WI38 (cell line): ENCODE measurements around the gene SCN5A.

Experiments used
- H3K4me3 ChIP-seq: 2 replicates; pipeline ENCODE4 v1.5.1; 2011; ENCODE audit warnings: low read depth, mild to moderate bottlenecking, control low read depth, low read length
- TF ChIP-seq, protein P1 (sequence below): IDR thresholded peaks from 2 replicates; pipeline ENCODE4 v1.5.1; 2012; ENCODE audit warnings: low read depth, mild to moderate bottlenecking, control low read depth, low read length

The SCN5A gene

DNA sequence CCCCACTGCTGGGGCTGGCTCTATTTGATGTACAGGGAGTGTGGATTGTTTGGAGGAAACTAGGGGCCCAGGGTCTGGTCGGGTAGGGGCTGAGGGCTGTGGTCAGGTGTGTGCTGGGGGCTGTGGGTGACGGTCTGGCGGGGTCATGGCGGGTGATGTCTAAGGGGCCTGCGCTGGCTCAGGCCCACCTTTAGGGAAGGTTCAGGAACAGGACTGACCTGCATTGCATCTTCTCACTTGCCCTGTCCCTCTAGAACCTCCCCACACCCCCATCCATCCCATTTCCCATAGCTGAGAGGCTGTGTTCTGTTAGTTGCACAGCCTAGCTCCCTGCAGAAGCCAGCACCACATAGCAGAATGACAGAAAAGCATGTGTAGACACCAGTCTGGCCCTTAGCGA is 39.1 kb downstream of the SCN5A start:
- TF ChIP-seq, protein P1, sequence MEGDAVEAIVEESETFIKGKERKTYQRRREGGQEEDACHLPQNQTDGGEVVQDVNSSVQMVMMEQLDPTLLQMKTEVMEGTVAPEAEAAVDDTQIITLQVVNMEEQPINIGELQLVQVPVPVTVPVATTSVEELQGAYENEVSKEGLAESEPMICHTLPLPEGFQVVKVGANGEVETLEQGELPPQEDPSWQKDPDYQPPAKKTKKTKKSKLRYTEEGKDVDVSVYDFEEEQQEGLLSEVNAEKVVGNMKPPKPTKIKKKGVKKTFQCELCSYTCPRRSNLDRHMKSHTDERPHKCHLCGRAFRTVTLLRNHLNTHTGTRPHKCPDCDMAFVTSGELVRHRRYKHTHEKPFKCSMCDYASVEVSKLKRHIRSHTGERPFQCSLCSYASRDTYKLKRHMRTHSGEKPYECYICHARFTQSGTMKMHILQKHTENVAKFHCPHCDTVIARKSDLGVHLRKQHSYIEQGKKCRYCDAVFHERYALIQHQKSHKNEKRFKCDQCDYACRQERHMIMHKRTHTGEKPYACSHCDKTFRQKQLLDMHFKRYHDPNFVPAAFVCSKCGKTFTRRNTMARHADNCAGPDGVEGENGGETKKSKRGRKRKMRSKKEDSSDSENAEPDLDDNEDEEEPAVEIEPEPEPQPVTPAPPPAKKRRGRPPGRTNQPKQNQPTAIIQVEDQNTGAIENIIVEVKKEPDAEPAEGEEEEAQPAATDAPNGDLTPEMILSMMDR, result no peak
- H3K4me3 ChIP-seq, result no peak overlapping the region

DNA sequence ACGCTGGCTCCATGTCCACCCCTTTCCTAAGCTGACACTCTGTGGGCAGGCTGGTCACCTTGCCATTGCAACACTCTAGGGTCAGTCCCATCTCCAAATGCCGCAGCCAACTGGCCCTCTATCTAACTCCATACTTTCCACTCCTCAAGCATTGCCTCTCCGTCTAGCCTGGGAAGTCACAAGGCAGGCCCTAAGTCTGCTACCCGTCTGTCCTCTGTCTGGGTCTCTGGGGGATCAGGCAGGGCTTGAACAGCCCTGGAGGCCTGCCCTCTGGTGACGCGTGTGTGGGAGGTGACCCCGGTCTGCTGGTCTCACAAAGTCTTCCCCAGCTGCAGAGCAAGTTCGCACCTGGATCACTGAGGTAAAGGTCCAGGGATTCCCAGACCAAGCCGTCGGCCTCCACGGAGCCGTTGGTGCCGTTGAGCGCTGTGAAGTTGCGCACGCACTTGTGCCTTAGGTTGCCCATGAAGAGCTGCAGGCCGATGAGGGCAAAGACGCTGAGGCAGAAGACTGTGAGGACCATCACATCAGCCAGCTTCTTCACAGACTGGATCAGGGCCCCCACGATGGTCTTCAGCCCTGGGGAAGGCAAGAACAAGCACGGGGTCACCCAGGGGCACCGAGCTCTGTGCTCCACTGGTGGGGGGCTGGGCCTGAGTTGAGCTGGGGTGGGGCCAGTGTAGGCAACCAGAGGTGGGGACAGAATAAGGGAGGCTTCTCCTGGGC is 39.9 kb downstream of the SCN5A start:
- no peak overlapping the region for H3K4me3 ChIP-seq
- TF ChIP-seq, protein P1, result no peak

DNA sequence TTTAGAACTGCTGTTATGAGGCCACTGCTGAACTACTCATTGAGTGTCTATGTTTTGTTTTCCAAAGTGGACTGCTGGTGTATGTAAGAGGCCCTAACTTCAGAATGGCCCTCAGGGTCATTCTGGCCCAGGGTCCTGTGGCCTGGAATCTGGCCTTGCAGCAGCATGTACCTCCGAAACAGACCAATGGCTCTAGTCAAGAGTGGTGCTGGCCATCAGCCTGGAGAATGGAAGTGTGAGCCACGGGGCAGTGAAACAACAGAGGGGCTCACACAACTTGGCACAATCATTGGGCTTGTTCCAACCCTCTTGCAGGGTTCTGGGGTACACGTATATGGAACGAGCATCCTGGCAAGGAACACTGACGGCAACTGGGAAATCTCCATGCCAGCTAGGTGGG is 40.5 kb downstream of the SCN5A start:
- H3K4me3 ChIP-seq, result no peak overlapping the region
- TF ChIP-seq, protein P1, result no peak

DNA sequence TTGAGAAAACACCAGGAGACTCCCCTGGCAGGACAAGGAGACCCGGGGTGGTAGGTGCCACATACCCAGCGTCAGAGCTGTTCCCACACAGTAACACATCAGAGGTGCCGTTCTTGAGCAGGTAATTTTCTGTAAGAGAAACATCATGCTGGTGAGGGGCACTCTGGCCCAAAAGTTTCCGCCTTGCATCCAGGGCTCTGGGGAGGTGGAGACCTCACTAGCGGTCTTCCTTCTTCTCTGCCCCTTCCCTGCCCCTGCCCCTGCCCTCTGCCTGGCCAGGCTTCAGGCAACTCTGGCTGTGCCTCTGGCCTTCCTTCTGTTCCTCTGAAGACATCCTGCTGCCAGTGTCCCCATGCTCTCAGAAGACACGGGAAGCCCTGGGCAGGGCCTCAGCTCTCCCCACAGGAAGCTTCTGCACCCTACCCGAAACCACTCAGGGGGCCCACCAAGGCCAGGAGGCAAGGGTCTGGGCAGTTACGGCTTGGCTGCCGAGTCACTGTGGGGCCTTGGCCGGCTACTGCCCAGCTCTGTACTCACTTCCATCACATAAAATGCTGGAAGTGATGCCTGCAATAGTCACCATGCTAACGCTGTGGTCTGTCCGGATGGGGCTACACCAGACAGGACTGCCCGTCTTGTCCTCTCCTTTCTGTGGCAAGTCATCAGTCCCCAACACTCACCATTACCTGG is 41.3 kb downstream of the SCN5A start:
- TF ChIP-seq, protein P1, result no peak
- no peak overlapping the region for H3K4me3 ChIP-seq

DNA sequence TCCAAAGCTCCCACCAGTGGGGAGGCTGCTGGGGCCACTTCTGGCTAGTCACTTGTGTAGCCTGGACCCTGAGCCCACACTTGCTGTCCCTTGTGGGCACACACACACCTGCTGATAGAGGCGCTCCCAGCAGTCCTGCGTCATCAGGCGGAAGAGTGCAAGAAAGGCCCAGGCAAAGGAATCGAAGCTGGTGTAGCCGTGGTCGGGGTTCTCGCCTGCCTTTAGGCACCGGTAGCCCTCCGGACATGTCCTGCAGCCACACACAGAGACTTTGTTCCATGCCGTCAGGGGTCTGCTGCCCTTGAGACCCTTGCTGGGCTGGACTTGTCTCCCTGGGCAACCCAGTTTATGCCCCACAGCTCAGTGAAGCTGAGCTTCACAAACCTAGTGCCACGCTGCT is 42.9 kb downstream of the SCN5A start:
- no peak overlapping the region for H3K4me3 ChIP-seq
- TF ChIP-seq, protein P1, result no peak

DNA sequence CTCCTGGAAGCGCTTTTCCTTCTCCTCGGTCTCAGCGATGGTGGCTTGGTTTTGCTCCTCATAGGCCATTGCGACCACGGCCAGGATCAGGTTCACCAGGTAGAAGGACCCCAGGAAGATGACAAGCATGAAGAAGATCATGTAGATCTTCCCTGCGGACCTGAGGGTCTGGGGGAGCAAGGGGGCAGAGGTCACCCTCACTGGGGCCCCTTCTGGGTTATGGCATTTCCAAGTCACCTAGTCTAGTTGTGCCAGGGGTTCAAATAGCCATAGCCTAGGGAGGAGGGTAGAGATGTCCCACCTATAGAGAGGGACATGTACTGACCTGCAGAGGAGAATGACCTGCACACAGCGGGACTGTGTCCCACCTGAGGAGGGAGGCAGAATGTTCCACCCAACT is 43.5 kb downstream of the SCN5A start:
- TF ChIP-seq, protein P1, result no peak
- H3K4me3 ChIP-seq, result no peak overlapping the region

DNA sequence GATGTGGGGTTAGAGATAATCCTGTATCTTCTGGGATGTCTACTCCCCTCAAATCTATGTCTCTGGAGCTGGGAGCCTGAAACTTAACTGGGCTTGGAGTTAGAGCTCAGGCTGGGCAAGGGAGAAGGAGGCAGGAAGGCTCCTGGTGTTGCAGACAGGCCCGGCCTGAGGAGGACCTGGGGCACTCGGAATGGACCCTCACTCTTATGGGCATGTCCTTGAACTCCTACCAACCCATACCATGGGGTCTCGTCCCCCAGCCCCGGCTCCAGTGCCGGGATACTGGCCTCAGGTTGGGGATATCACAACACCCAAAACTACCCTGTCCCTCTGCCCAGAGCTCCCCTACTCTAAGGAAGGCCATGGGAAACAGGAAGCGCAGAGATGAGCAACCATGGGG is 45.2 kb downstream of the SCN5A start:
- H3K4me3 ChIP-seq, result no peak overlapping the region
- TF ChIP-seq, protein P1, result no peak
